ENCODE measurements around the gene ZNF792.
A peak's percentile ranks its signal among the peaks of the same experiment; 100 is the strongest.

Gene ZNF792

GRCh38 chr19:34989298-34989697 lies 25.3 kb upstream of the ZNF792 start:
- Histone ChIP-seq H3K36me3 (ENCODE audit: control insufficient read depth in 2 of 2, insufficient read depth in 2 of 2, low read length in 2 of 2) (no peaks in the 10 kb centered on the region), H3K4me3 (ENCODE audit: low read length in 2 of 2) (no peak overlapping the region), H3K4me1 (ENCODE audit: control insufficient read depth in 2 of 2, insufficient read depth in 2 of 2, low read length in 2 of 2) (peaks cover 2 to 6% of the 10 kb centered on the region in 2 donors), H3K9ac (ENCODE audit: low read depth in 1 of 2, low read length in 2 of 2) (no peak overlapping the region), H3K27me3 (ENCODE audit: control insufficient read depth in 2 of 2, insufficient read depth in 2 of 2, low read length in 2 of 2) (no peaks in the 10 kb centered on the region), H3K27ac (ENCODE audit: low read depth in 2 of 2, low read length in 2 of 2) (no peak overlapping the region), H3K9me3 (ENCODE audit: control insufficient read depth in 2 of 2, low read length in 2 of 2) (no peaks in the 10 kb centered on the region)

DNA sequence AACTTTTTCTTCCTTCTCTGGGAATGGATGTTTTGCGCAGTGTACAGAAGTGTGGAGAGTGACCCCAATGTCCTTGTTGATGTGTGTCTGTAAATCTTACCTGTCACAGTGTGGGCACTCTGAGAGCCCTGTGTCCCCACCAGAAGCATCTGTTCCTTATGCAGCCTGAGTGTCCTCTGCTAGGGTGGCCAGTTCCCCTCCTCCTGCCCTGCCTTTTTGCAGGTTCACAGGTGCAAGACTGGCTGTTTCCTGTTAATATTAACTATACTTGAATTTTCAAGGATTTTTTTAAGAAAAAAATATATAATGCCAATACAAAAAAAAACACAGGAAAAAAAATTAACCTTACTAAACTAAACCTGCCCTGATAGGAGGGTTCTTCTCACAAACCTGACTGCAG lies 24.1 kb upstream of the ZNF792 start:
- Histone ChIP-seq H3K36me3 (ENCODE audit: control insufficient read depth in 2 of 2, insufficient read depth in 2 of 2, low read length in 2 of 2) (no peaks in the 10 kb centered on the region), H3K9me3 (ENCODE audit: control insufficient read depth in 2 of 2, low read length in 2 of 2) (no peaks in the 10 kb centered on the region), H3K27me3 (ENCODE audit: control insufficient read depth in 2 of 2, insufficient read depth in 2 of 2, low read length in 2 of 2) (no peaks in the 10 kb centered on the region), H3K4me1 (ENCODE audit: control insufficient read depth in 2 of 2, insufficient read depth in 2 of 2, low read length in 2 of 2) (peaks cover 0 to 4% of the 10 kb centered on the region in 2 donors), H3K4me3 (ENCODE audit: low read length in 2 of 2) (no peak overlapping the region), H3K27ac (ENCODE audit: low read depth in 2 of 2, low read length in 2 of 2) (no peak overlapping the region), H3K9ac (ENCODE audit: low read depth in 1 of 2, low read length in 2 of 2) (no peak overlapping the region)

- Histone ChIP-seq H3K36me3 (ENCODE audit: control insufficient read depth in 2 of 2, insufficient read depth in 2 of 2, low read length in 2 of 2) (no peaks in the 10 kb centered on the region), H3K27ac (ENCODE audit: low read depth in 2 of 2, low read length in 2 of 2) (peak overlapping the region in 1 of 2 donors; percentile 11), H3K9ac (ENCODE audit: low read depth in 1 of 2, low read length in 2 of 2) (no peak overlapping the region), H3K4me3 (ENCODE audit: low read length in 2 of 2) (no peak overlapping the region), H3K27me3 (ENCODE audit: control insufficient read depth in 2 of 2, insufficient read depth in 2 of 2, low read length in 2 of 2) (no peaks in the 10 kb centered on the region), H3K9me3 (ENCODE audit: control insufficient read depth in 2 of 2, low read length in 2 of 2) (no peaks in the 10 kb centered on the region), H3K4me1 (ENCODE audit: control insufficient read depth in 2 of 2, insufficient read depth in 2 of 2, low read length in 2 of 2) (peaks cover 0 to 4% of the 10 kb centered on the region in 2 donors)
These were observed 21.4 kb upstream of the ZNF792 start for GRCh38 chr19:34985249-34986022.

DNA sequence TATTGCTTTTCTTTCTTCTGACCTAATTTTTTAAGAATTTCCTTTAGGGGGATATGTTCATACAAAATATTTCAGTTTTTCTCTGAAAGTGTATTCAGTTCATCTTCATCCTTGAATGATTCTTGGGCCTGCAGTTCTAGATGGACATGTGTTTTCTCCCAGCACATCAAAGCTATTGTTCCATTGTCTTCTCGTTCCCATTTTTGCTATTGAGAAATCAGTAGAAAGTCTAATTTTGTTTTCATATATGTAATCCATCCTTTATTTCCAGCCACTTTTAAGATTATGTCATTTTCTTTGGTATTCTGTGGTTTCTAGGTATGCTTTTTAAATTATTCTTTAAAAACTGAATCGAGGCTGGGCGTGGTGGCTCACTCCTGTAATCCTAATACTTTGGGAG lies 20.3 kb upstream of the ZNF792 start:
- H3K36me3 ChIP-seq (ENCODE audit: control insufficient read depth in 2 of 2, insufficient read depth in 2 of 2, low read length in 2 of 2), result no peaks in the 10 kb centered on the region

GRCh38 chr19:34983786-34984185 lies 19.8 kb upstream of the ZNF792 start:
- Histone ChIP-seq H3K36me3 (ENCODE audit: control insufficient read depth in 2 of 2, insufficient read depth in 2 of 2, low read length in 2 of 2) (no peaks in the 10 kb centered on the region), H3K9me3 (ENCODE audit: control insufficient read depth in 2 of 2, low read length in 2 of 2) (no peaks in the 10 kb centered on the region), H3K4me3 (ENCODE audit: low read length in 2 of 2) (no peak overlapping the region), H3K9ac (ENCODE audit: low read depth in 1 of 2, low read length in 2 of 2) (no peak overlapping the region), H3K4me1 (ENCODE audit: control insufficient read depth in 2 of 2, insufficient read depth in 2 of 2, low read length in 2 of 2) (peaks cover 0 to 4% of the 10 kb centered on the region in 2 donors), H3K27me3 (ENCODE audit: control insufficient read depth in 2 of 2, insufficient read depth in 2 of 2, low read length in 2 of 2) (no peaks in the 10 kb centered on the region), H3K27ac (ENCODE audit: low read depth in 2 of 2, low read length in 2 of 2) (no peak overlapping the region)

More for the DNA sequence above, 20.3 kb upstream of the ZNF792 start:
- peaks cover 0 to 4% of the 10 kb centered on the region in 2 donors for H3K4me1 ChIP-seq (ENCODE audit: control insufficient read depth in 2 of 2, insufficient read depth in 2 of 2, low read length in 2 of 2)
- H3K27me3 ChIP-seq (ENCODE audit: control insufficient read depth in 2 of 2, insufficient read depth in 2 of 2, low read length in 2 of 2), result no peaks in the 10 kb centered on the region
- H3K27ac ChIP-seq (ENCODE audit: low read depth in 2 of 2, low read length in 2 of 2), result no peak overlapping the region
- no peak overlapping the region for H3K9ac ChIP-seq (ENCODE audit: low read depth in 1 of 2, low read length in 2 of 2)
- H3K4me3 ChIP-seq (ENCODE audit: low read length in 2 of 2), result no peak overlapping the region
- no peaks in the 10 kb centered on the region for H3K9me3 ChIP-seq (ENCODE audit: control insufficient read depth in 2 of 2, low read length in 2 of 2)

DNA sequence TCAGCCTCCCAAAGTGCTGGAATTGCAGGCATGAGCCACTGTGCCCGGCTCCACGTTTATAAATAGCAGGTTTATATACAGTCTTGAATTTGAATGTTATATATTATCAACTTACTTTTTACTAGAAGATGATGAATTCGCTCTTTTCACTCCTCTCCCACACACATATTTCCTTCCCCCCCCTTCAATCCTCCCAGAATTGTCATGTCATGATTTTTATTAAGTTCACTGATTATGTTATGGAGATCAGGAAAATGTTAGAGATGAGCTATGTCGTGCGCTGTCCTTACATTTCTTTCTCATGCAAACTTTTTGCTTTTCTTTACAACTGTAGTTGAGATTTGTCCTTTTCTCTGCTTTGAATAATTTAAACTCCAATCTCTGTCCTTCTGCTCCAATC lies 18.2 kb upstream of the ZNF792 start:
- H3K9ac ChIP-seq (ENCODE audit: low read depth in 1 of 2, low read length in 2 of 2), result no peak overlapping the region
- H3K9me3 ChIP-seq (ENCODE audit: control insufficient read depth in 2 of 2, low read length in 2 of 2), result no peaks in the 10 kb centered on the region
- H3K4me1 ChIP-seq (ENCODE audit: control insufficient read depth in 2 of 2, insufficient read depth in 2 of 2, low read length in 2 of 2), result peaks cover 0 to 4% of the 10 kb centered on the region in 2 donors
- no peak overlapping the region for H3K27ac ChIP-seq (ENCODE audit: low read depth in 2 of 2, low read length in 2 of 2)
- no peaks in the 10 kb centered on the region for H3K36me3 ChIP-seq (ENCODE audit: control insufficient read depth in 2 of 2, insufficient read depth in 2 of 2, low read length in 2 of 2)
- H3K4me3 ChIP-seq (ENCODE audit: low read length in 2 of 2), result no peak overlapping the region
- H3K27me3 ChIP-seq (ENCODE audit: control insufficient read depth in 2 of 2, insufficient read depth in 2 of 2, low read length in 2 of 2), result no peaks in the 10 kb centered on the region

DNA sequence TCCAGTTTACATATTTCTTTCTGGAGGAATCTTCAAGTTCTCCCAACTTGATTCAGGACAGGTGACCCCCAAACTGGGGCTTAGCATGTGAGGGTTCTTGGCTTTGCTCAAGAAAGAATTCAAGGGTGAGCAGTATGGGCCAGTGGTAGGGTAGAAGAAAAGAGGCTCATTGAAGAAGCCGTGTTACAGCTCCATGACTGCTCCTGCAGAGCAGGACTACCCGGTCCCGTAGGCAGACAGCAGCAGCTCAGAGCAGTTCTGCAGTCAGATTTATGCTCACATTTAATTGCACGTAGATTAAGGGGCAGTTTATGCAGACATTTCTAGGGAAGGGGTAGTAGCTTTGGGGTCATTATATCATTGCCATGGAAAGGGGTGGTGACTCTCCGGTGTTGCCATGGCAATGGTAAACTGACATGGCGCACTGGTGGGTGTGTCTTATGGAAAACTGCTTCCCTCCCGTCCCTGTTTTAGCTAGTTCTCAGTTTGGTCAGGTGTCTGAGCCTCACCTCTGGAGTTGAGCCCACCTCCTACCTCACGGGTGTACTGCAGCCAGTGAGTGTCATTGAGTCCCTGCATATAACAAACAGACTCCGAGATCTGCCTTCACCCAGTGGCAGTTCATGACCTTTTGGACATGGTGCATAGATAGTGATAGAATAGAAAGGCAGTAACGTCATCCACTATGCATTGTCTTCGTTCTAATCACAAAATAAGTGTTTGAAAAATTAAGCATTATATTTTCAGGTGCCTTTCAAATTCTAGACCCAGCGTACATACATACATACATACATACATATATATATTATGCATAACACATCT lies 16.0 kb upstream of the ZNF792 start:
- Histone ChIP-seq H3K4me3 (ENCODE audit: low read length in 2 of 2) (no peak overlapping the region), H3K27ac (ENCODE audit: low read depth in 2 of 2, low read length in 2 of 2) (no peak overlapping the region), H3K9me3 (ENCODE audit: control insufficient read depth in 2 of 2, low read length in 2 of 2) (peaks cover 0 to 4% of the 10 kb centered on the region in 2 donors), H3K36me3 (ENCODE audit: control insufficient read depth in 2 of 2, insufficient read depth in 2 of 2, low read length in 2 of 2) (no peaks in the 10 kb centered on the region), H3K9ac (ENCODE audit: low read depth in 1 of 2, low read length in 2 of 2) (no peak overlapping the region), H3K4me1 (ENCODE audit: control insufficient read depth in 2 of 2, insufficient read depth in 2 of 2, low read length in 2 of 2) (peaks cover 0 to 3% of the 10 kb centered on the region in 2 donors), H3K27me3 (ENCODE audit: control insufficient read depth in 2 of 2, insufficient read depth in 2 of 2, low read length in 2 of 2) (no peaks in the 10 kb centered on the region)

DNA sequence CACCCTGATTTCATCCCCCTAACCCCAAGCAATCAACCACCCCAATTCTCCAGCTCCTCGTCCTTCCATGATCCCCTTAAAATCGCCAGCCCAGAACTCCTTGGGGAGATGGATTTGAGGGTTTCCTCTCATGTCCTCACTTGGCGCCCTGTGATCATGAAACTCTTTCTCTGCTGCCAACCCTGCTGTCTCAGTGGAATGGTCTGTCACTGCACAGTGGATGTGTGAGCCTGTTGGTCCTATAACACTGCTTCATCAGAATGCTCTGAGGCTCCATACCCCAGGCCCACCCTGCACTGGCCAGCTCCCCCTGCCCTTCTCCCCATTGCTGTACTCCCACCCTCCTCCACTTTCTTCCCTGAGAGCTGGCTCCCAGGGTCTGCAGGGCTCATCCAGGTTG lies 12.6 kb upstream of the ZNF792 start:
- peaks cover 0 to 4% of the 10 kb centered on the region in 2 donors for H3K9me3 ChIP-seq (ENCODE audit: control insufficient read depth in 2 of 2, low read length in 2 of 2)
- no peaks in the 10 kb centered on the region for H3K27me3 ChIP-seq (ENCODE audit: control insufficient read depth in 2 of 2, insufficient read depth in 2 of 2, low read length in 2 of 2)
- no peak overlapping the region for H3K4me3 ChIP-seq (ENCODE audit: low read length in 2 of 2)
- H3K27ac ChIP-seq (ENCODE audit: low read depth in 2 of 2, low read length in 2 of 2), result no peak overlapping the region
- no peak overlapping the region for H3K9ac ChIP-seq (ENCODE audit: low read depth in 1 of 2, low read length in 2 of 2)
- peaks cover 0 to 12% of the 10 kb centered on the region in 2 donors for H3K4me1 ChIP-seq (ENCODE audit: control insufficient read depth in 2 of 2, insufficient read depth in 2 of 2, low read length in 2 of 2)
- H3K36me3 ChIP-seq (ENCODE audit: control insufficient read depth in 2 of 2, insufficient read depth in 2 of 2, low read length in 2 of 2), result no peaks in the 10 kb centered on the region

DNA sequence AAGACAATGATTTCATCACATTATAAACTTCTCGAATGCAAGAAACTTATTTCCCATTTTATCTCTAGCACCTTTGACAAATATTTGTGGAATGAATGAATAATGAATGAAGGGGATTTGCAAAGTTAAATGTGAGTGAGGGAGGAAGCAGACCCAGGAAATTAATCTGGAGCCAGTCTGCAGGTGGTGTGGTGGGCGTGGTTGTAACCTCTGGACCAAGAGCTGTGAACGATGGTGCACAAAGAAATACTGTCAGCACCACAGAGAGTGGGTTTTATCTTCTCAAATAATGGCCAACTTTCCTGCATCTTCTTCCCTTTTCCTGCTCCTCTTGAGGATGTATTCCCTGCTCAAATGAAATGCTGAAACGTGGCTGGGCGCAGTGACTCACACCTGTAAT lies 11.0 kb upstream of the ZNF792 start:
- H3K27ac ChIP-seq (ENCODE audit: low read depth in 2 of 2, low read length in 2 of 2), result no peak overlapping the region
- peaks cover 0 to 4% of the 10 kb centered on the region in 2 donors for H3K9me3 ChIP-seq (ENCODE audit: control insufficient read depth in 2 of 2, low read length in 2 of 2)
- H3K4me3 ChIP-seq (ENCODE audit: low read length in 2 of 2), result no peak overlapping the region
- H3K9ac ChIP-seq (ENCODE audit: low read depth in 1 of 2, low read length in 2 of 2), result no peak overlapping the region
- H3K27me3 ChIP-seq (ENCODE audit: control insufficient read depth in 2 of 2, insufficient read depth in 2 of 2, low read length in 2 of 2), result no peaks in the 10 kb centered on the region
- H3K36me3 ChIP-seq (ENCODE audit: control insufficient read depth in 2 of 2, insufficient read depth in 2 of 2, low read length in 2 of 2), result no peaks in the 10 kb centered on the region
- peaks cover 0 to 12% of the 10 kb centered on the region in 2 donors for H3K4me1 ChIP-seq (ENCODE audit: control insufficient read depth in 2 of 2, insufficient read depth in 2 of 2, low read length in 2 of 2)

- no peak overlapping the region for H3K27ac ChIP-seq (ENCODE audit: low read depth in 2 of 2, low read length in 2 of 2)
- H3K27me3 ChIP-seq (ENCODE audit: control insufficient read depth in 2 of 2, insufficient read depth in 2 of 2, low read length in 2 of 2), result no peaks in the 10 kb centered on the region
- H3K9ac ChIP-seq (ENCODE audit: low read depth in 1 of 2, low read length in 2 of 2), result no peak overlapping the region
- H3K4me3 ChIP-seq (ENCODE audit: low read length in 2 of 2), result no peak overlapping the region
- no peaks in the 10 kb centered on the region for H3K36me3 ChIP-seq (ENCODE audit: control insufficient read depth in 2 of 2, insufficient read depth in 2 of 2, low read length in 2 of 2)
- H3K4me1 ChIP-seq (ENCODE audit: control insufficient read depth in 2 of 2, insufficient read depth in 2 of 2, low read length in 2 of 2), result peaks cover 0 to 12% of the 10 kb centered on the region in 2 donors
- peaks cover 0 to 4% of the 10 kb centered on the region in 2 donors for H3K9me3 ChIP-seq (ENCODE audit: control insufficient read depth in 2 of 2, low read length in 2 of 2)
These were observed 10.6 kb upstream of the ZNF792 start for GRCh38 chr19:34974646-34975045.
